HEK293 (cell line): ENCODE measurements around the gene TMEM239.

Experiments used
- CTCF ChIA-PET: fragments of 350-600 bp; formaldehyde crosslinking; extraction: SDS; loops from one replicate; lab custom pipeline; 2021; ENCODE audit warnings: antibody characterized with exemption; lab: Yijun Ruan, JAX
- POLR2A ChIA-PET: fragments of 300-600 bp; formaldehyde crosslinking; extraction: SDS; loops from one replicate; lab custom pipeline; 2020; ENCODE audit warnings: antibody characterized with exemption, inconsistent platforms; lab: Yijun Ruan, JAX
- H3K27ac ChIP-seq: fragments of 200-500 bp; sonication (Bioruptor generic); 2 replicates; pipeline ENCODE4 v1.5.1; 2014; ENCODE audit warnings: low read depth, low read length, control low read depth, inconsistent platforms; ENCODE audit errors: extremely low read depth
- H3K36me3 ChIP-seq, 2 experiments: fragments of 200-500 bp in 1 of 2; sonication (Bioruptor generic) in 1 of 2; 1 replicate in 1 of 2; 2 replicates in 1 of 2; pipeline ENCODE4 v1.5.1; 2014 to 2017; ENCODE audit warnings: inconsistent platforms in 2 of 2, low read length in 2 of 2; ENCODE audit not compliant: control insufficient read depth in 2 of 2, insufficient read depth in 1 of 2
- H3K4me1 ChIP-seq: fragments of 200-500 bp; sonication (Bioruptor generic); 2 replicates; pipeline ENCODE4 v1.5.1; 2014; ENCODE audit warnings: mild to moderate bottlenecking, low read length, inconsistent platforms; ENCODE audit not compliant: control insufficient read depth, insufficient read depth
- H3K4me3 ChIP-seq: 2 replicates; pipeline ENCODE4 v1.5.1; 2011; ENCODE audit warnings: low read depth, mild to moderate bottlenecking, control low read depth, low read length, moderate library complexity
- H3K9me3 ChIP-seq: fragments of 200-500 bp; sonication (Bioruptor generic); 2 replicates; pipeline ENCODE4 v1.5.1; 2014; ENCODE audit warnings: low read depth, low read length, inconsistent platforms; ENCODE audit not compliant: control insufficient read depth, insufficient read depth
- BCL11A ChIP-seq: fragments of 450-650 bp; formaldehyde crosslinking; IDR thresholded peaks from 2 replicates; pipeline ENCODE4 v1.5.1; 2016; ENCODE audit warnings: low read depth, missing biosample characterization, missing genetic modification characterization
- SETDB1 ChIP-seq: IDR thresholded peaks from one replicate; pipeline ENCODE4 v1.6.1; 2017; ENCODE audit warnings: mild to moderate bottlenecking, low read length, moderate library complexity, mixed read lengths; ENCODE audit not compliant: insufficient read length
- TRIM28 ChIP-seq: IDR thresholded peaks from 2 replicates; pipeline ENCODE4 v1.6.1; 2011; ENCODE audit warnings: low read length, control low read depth, borderline replicate concordance
- ZNF23 ChIP-seq: fragments of 450-650 bp; formaldehyde crosslinking; IDR thresholded peaks from 2 replicates; pipeline ENCODE4 v1.5.1; 2016; ENCODE audit warnings: missing biosample characterization, missing genetic modification characterization, borderline replicate concordance
- ZNF248 ChIP-seq: fragments of 450-650 bp; formaldehyde crosslinking; IDR thresholded peaks from 2 replicates; pipeline ENCODE4 v1.5.1; 2017; ENCODE audit warnings: missing biosample characterization, missing genetic modification characterization
- ZNF266 ChIP-seq: fragments of 450-650 bp; formaldehyde crosslinking; IDR thresholded peaks from 2 replicates; pipeline ENCODE4 v1.5.1; 2016; ENCODE audit warnings: missing biosample characterization, missing genetic modification characterization, low read depth
- ZNF292 ChIP-seq: fragments of 450-650 bp; formaldehyde crosslinking; IDR thresholded peaks from 2 replicates; pipeline ENCODE4 v1.5.1; 2016; ENCODE audit warnings: low read depth, missing biosample characterization, missing genetic modification characterization, borderline replicate concordance
- ZNF48 ChIP-seq: fragments of 450-650 bp; formaldehyde crosslinking; IDR thresholded peaks from 2 replicates; pipeline ENCODE4 v1.5.1; 2016; ENCODE audit warnings: missing biosample characterization, missing genetic modification characterization
- ZNF510 ChIP-seq: fragments of 450-650 bp; formaldehyde crosslinking; IDR thresholded peaks from 2 replicates; pipeline ENCODE4 v1.5.1; 2018; ENCODE audit warnings: mild to moderate bottlenecking, missing genetic modification characterization, missing biosample characterization; ENCODE audit not compliant: insufficient replicate concordance
- ZNF549 ChIP-seq: fragments of 450-650 bp; IDR thresholded peaks from 2 replicates; pipeline ENCODE4 v1.5.1; 2018; ENCODE audit warnings: missing biosample characterization, missing genetic modification characterization, mild to moderate bottlenecking, inconsistent platforms, moderate library complexity
- ZNF670 ChIP-seq: fragments of 450-650 bp; formaldehyde crosslinking; IDR thresholded peaks from 2 replicates; pipeline ENCODE4 v1.5.1; 2016; ENCODE audit warnings: missing biosample characterization, missing genetic modification characterization, low read depth
- ZNF785 ChIP-seq: fragments of 450-650 bp; formaldehyde crosslinking; IDR thresholded peaks from 2 replicates; pipeline ENCODE4 v1.5.1; 2016; ENCODE audit warnings: missing biosample characterization, missing genetic modification characterization
- ZNF837 ChIP-seq: fragments of 450-650 bp; formaldehyde crosslinking; IDR thresholded peaks from 2 replicates; pipeline ENCODE4 v1.5.1; 2016; ENCODE audit warnings: missing biosample characterization, missing genetic modification characterization
- ZNF843 ChIP-seq: fragments of 450-650 bp; formaldehyde crosslinking; IDR thresholded peaks from 2 replicates; pipeline ENCODE4 v1.5.1; 2016; ENCODE audit warnings: missing biosample characterization, missing genetic modification characterization
- ZSCAN30 ChIP-seq: fragments of 450-650 bp; IDR thresholded peaks from 2 replicates; pipeline ENCODE4 v1.5.1; 2018; ENCODE audit warnings: missing biosample characterization, mild to moderate bottlenecking, missing genetic modification characterization, moderate library complexity
- TF ChIP-seq, protein P1 (sequence below): fragments of 450-650 bp; formaldehyde crosslinking; IDR thresholded peaks from 2 replicates; pipeline ENCODE4 v1.5.1; 2016; ENCODE audit warnings: missing biosample characterization, missing genetic modification characterization
- TF ChIP-seq, protein P2 (sequence below): fragments of 450-650 bp; formaldehyde crosslinking; IDR thresholded peaks from 2 replicates; pipeline ENCODE4 v1.5.1; 2017; ENCODE audit warnings: missing biosample characterization, mild to moderate bottlenecking, missing genetic modification characterization, moderate library complexity
- TF ChIP-seq, protein P3 (sequence below): fragments of 450-650 bp; formaldehyde crosslinking; IDR thresholded peaks from 2 replicates; pipeline ENCODE4 v1.5.1; 2016; ENCODE audit warnings: missing biosample characterization, missing genetic modification characterization
- TF ChIP-seq, protein P4 (sequence below): fragments of 450-650 bp; formaldehyde crosslinking; IDR thresholded peaks from 2 replicates; pipeline ENCODE4 v1.5.1; 2017; ENCODE audit warnings: missing biosample characterization, missing genetic modification characterization
- TF ChIP-seq, protein P5 (sequence below): fragments of 450-650 bp; formaldehyde crosslinking; IDR thresholded peaks from 2 replicates; pipeline ENCODE4 v1.5.1; 2016; ENCODE audit warnings: missing biosample characterization, missing genetic modification characterization

TMEM239 gene

DNA sequence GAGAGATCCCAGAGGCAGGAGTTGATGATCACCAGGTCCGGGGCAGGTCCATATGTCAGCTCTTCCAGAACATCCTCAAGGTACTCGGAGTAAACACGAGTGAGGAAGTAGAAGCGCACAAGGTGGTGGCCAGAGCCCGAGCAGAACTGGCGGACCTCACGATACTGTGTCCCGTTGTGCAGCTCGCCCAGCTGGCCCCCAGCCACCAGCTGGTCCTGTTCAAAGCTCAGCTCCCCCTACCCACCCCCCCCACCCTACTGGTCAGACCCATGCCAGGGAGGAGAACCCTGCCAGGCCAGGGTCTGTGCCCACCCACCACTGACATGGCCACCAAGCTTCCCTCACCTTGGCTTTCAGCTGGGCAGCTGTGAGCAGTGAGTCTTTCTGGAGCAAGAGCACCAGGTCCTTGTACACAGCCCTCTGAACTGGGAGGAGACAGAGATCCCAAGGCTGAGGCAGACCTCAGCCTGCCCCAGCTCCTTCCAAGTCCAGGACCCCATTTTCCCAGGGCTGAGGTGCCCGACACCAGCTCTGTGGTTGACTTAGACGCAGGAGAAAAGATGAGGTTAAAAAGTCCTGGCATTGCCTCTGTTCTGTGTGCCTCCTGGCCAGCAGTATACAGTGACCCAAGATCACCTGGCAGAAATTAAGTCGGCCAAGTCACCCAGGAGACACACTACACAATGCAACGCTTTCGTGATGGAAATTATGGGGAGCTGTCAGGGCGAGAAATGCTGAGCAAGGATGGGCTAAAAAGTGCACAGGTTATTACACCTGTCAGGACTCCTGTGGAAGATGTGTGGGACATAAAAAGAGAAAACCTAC, 22.9 kb downstream of the TMEM239 start:
- Histone ChIP-seq H3K27ac (no peak overlapping the region), H3K4me1 (peaks cover 6% of the 10 kb centered on the region; the same call in 1 of the 2 replicates), H3K9me3 (no peaks in the 10 kb centered on the region), H3K36me3 (peaks cover 6 to 55% of the 10 kb centered on the region in 2 experiments; a peak in 2 of 3 replicates), H3K4me3 (no peak overlapping the region)
- no peak for TF ChIP-seq ZNF843
- TF ChIP-seq, protein P1, sequence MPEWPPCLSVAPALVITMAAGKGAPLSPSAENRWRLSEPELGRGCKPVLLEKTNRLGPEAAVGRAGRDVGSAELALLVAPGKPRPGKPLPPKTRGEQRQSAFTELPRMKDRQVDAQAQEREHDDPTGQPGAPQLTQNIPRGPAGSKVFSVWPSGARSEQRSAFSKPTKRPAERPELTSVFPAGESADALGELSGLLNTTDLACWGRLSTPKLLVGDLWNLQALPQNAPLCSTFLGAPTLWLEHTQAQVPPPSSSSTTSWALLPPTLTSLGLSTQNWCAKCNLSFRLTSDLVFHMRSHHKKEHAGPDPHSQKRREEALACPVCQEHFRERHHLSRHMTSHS: no peak
- TF ChIP-seq, protein P2, sequence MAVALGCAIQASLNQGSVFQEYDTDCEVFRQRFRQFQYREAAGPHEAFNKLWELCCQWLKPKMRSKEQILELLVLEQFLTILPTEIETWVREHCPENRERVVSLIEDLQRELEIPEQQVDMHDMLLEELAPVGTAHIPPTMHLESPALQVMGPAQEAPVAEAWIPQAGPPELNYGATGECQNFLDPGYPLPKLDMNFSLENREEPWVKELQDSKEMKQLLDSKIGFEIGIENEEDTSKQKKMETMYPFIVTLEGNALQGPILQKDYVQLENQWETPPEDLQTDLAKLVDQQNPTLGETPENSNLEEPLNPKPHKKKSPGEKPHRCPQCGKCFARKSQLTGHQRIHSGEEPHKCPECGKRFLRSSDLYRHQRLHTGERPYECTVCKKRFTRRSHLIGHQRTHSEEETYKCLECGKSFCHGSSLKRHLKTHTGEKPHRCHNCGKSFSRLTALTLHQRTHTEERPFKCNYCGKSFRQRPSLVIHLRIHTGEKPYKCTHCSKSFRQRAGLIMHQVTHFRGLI (tag by site-specific recombination): no peak
- no peak for TF ChIP-seq ZNF837
- TF ChIP-seq ZNF248: no peak
- no peak for TF ChIP-seq ZNF23 (tag by site-specific recombination)
- no peak for TF ChIP-seq BCL11A (tag by site-specific recombination)
- ChIA-PET CTCF (interaction anchor here (1.0 to 1.5 kb wide), 3 partner anchors 12 to 86 kb away, joined by 4 to 9 read pairs (median 5); no protein-coding TSS in a partner anchor), POLR2A (interaction anchor here (0.8 to 1.4 kb wide), 2 partner anchors 24 to 31 kb away, joined by 3 to 4 read pairs; partner anchors contain the start of gene C20orf141)

DNA sequence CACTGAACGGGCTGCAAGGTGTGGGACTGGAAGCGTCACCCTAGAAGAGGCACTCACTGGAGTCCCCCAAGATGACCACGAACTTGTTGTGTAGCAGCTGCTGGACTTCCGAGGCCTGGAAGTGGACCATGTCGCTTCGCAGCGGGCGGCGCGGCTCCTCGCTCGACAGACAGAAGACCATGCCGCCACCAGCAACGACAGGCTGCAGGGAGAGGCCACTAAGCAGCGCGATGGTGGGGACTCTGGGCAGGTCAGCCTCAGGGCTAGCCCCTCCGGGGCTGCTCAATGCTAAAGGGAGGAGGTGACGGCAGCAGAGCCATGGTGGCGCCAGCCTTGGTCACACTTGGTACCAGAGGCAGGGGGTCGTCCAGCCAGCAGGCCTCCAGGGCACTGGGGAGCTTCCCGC, 23.6 kb downstream of the TMEM239 start:
- Histone ChIP-seq H3K9me3 (no peaks in the 10 kb centered on the region), H3K36me3 (peaks cover under 1 to 55% of the 10 kb centered on the region in 2 experiments; a peak in 2 of 3 replicates), H3K4me3 (no peak overlapping the region; the same call in 1 of the 2 replicates), H3K4me1 (peaks cover 6% of the 10 kb centered on the region; the same call in 1 of the 2 replicates), H3K27ac (peak overlapping the region; percentile 92; the same call in 1 of the 2 replicates)
- CTCF ChIA-PET: interaction anchor here (0.6 to 1.5 kb wide), 3 partner anchors 12 to 349 kb away, joined by 3 to 9 read pairs (median 3); no protein-coding TSS in a partner anchor
- POLR2A ChIA-PET: interaction anchor here (1.4 kb wide), 2 partner anchors 25 to 33 kb away, joined by 4 to 7 read pairs; partner anchors contain the start of genes C20orf141 and PTPRA
- no peak for TF ChIP-seq ZNF23 (tag by site-specific recombination)
- no peak for TF ChIP-seq SETDB1
- TF ChIP-seq, protein P3, sequence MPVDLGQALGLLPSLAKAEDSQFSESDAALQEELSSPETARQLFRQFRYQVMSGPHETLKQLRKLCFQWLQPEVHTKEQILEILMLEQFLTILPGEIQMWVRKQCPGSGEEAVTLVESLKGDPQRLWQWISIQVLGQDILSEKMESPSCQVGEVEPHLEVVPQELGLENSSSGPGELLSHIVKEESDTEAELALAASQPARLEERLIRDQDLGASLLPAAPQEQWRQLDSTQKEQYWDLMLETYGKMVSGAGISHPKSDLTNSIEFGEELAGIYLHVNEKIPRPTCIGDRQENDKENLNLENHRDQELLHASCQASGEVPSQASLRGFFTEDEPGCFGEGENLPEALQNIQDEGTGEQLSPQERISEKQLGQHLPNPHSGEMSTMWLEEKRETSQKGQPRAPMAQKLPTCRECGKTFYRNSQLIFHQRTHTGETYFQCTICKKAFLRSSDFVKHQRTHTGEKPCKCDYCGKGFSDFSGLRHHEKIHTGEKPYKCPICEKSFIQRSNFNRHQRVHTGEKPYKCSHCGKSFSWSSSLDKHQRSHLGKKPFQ (tag by site-specific recombination): no peak
- no peak for TF ChIP-seq ZNF549 (tag by site-specific recombination)
- no peak for TF ChIP-seq ZNF785 (tag by site-specific recombination)
- no peak for TF ChIP-seq ZNF510 (tag by site-specific recombination)
- no peak for TF ChIP-seq ZNF292
- TF ChIP-seq, protein P4, sequence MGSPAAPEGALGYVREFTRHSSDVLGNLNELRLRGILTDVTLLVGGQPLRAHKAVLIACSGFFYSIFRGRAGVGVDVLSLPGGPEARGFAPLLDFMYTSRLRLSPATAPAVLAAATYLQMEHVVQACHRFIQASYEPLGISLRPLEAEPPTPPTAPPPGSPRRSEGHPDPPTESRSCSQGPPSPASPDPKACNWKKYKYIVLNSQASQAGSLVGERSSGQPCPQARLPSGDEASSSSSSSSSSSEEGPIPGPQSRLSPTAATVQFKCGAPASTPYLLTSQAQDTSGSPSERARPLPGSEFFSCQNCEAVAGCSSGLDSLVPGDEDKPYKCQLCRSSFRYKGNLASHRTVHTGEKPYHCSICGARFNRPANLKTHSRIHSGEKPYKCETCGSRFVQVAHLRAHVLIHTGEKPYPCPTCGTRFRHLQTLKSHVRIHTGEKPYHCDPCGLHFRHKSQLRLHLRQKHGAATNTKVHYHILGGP (tag by site-specific recombination): no peak
- TF ChIP-seq ZNF266 (tag by site-specific recombination): no peak
- no peak for TF ChIP-seq ZSCAN30 (tag by site-specific recombination)
- TF ChIP-seq ZNF670 (tag by site-specific recombination): no peak
- no peak for TF ChIP-seq ZNF48 (tag by site-specific recombination)
- TF ChIP-seq, protein P5, sequence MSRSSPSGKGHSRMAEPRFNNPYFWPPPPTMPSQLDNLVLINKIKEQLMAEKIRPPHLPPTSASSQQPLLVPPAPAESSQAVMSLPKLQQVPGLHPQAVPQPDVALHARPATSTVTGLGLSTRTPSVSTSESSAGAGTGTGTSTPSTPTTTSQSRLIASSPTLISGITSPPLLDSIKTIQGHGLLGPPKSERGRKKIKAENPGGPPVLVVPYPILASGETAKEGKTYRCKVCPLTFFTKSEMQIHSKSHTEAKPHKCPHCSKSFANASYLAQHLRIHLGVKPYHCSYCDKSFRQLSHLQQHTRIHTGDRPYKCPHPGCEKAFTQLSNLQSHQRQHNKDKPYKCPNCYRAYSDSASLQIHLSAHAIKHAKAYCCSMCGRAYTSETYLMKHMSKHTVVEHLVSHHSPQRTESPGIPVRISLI: no peak
- no peak for TF ChIP-seq TRIM28
